HG02571 (cell line): ENCODE data around the gene ULK4.
A peak's percentile ranks its signal among the peaks of the same experiment; 100 is the strongest.

Experiments used
- ATAC-seq: cut with Tn5 transposase; IDR thresholded peaks from one replicate; pipeline ENCODE4 v1.9.1; 2021; ENCODE audit warnings: mild to moderate bottlenecking, moderate library complexity; ENCODE audit not compliant: unreplicated experiment

ULK4 gene

GRCh38 chr3:41207355-41207754 lies 754.5 kb downstream of the ULK4 start:
- no peak for ATAC-seq

- no peak for ATAC-seq
Measured at GRCh38 chr3:41205591-41205990, 756.3 kb downstream of the ULK4 start.

GRCh38 chr3:41204369-41204768 lies 757.5 kb downstream of the ULK4 start:
- no peak for ATAC-seq

- no peak for ATAC-seq
Measured at GRCh38 chr3:41202834-41203345, 759.0 kb downstream of the ULK4 start.

- no peak for ATAC-seq
Measured at GRCh38 chr3:41202075-41202833, 759.6 kb downstream of the ULK4 start.

GRCh38 chr3:41200669-41201021 lies 761.3 kb downstream of the ULK4 start:
- ATAC-seq: no peak

GRCh38 chr3:41199866-41200668 lies 761.8 kb downstream of the ULK4 start:
- peak; percentile 16 for ATAC-seq

GRCh38 chr3:41198950-41199865 lies 762.7 kb downstream of the ULK4 start, which contains the start of gene CTNNB1:
Gene CTNNB1 (plus strand): TSS chr3:41199505. CDS start chr3:41224069, 24,564 bp downstream.
- peak; percentile 62 for ATAC-seq

GRCh38 chr3:41198526-41198925 lies 763.4 kb downstream of the ULK4 start:
- peak; percentile 7 for ATAC-seq

- no peak for ATAC-seq
Measured at GRCh38 chr3:41198046-41198445, 763.9 kb downstream of the ULK4 start.
